Measurements from ENCODE around the gene FEM1B.
A peak's percentile ranks its signal among the peaks of the same experiment; 100 is the strongest.

The FEM1B gene

GRCh38 chr15:68277131-68277602, 378 bp upstream of the FEM1B start:
- H4K20me1 ChIP-seq: peaks cover 32 to 40% (median 39%) of the 10 kb centered on the region in 11 experiments
- peak overlapping the region; percentile 78 to 100 (median 91) for H3K4me2 ChIP-seq
- TF ChIP-seq Cebpa-rat (IDR thresholded peaks at IDR 0.05): no peak
- peak overlapping the region; percentile 78 to 97 (median 94) for H3K4me3 ChIP-seq
- H3K36me3 ChIP-seq: peaks cover 0 to 22% (median 5%) of the 10 kb centered on the region in 11 experiments; a peak in 10 of 22 replicates
- H3K27ac ChIP-seq: peak overlapping the region; percentile 96 to 99 (median 97)
- H3K9me3 ChIP-seq (replicated peaks in 1 of 11): no peaks in the 10 kb centered on the region
- peak overlapping the region; percentile 94 to 99 (median 96) for H3K9ac ChIP-seq
- no peaks in the 10 kb centered on the region for H3K27me3 ChIP-seq
- peaks cover 39 to 58% (median 43%) of the 10 kb centered on the region in 10 experiments for H3K4me1 ChIP-seq

- H4K20me1 ChIP-seq: peaks cover 40 to 51% (median 50%) of the 10 kb centered on the region in 11 experiments
- H3K36me3 ChIP-seq: peaks cover 0 to 27% (median 8%) of the 10 kb centered on the region in 11 experiments; a peak in 15 of 22 replicates
- H3K27ac ChIP-seq: peak overlapping the region; percentile 96 to 99 (median 97)
- peak overlapping the region; percentile 94 to 99 (median 96) for H3K9ac ChIP-seq
- H3K9me3 ChIP-seq (replicated peaks in 1 of 11): peaks cover 0 to 2% (median 0%) of the 10 kb centered on the region in 11 experiments; a peak in 2 of 22 replicates
- peak overlapping the region; percentile 78 to 97 (median 94) for H3K4me3 ChIP-seq
- TF ChIP-seq Cebpa-rat (IDR thresholded peaks at IDR 0.05): no peak
- H3K27me3 ChIP-seq: no peaks in the 10 kb centered on the region
- peak overlapping the region; percentile 90 to 100 (median 94) for H3K4me2 ChIP-seq
- peaks cover 41 to 62% (median 46%) of the 10 kb centered on the region in 10 experiments for H3K4me1 ChIP-seq
Measured at GRCh38 chr15:68278345-68278594, 725 bp downstream of the FEM1B start.

DNA sequence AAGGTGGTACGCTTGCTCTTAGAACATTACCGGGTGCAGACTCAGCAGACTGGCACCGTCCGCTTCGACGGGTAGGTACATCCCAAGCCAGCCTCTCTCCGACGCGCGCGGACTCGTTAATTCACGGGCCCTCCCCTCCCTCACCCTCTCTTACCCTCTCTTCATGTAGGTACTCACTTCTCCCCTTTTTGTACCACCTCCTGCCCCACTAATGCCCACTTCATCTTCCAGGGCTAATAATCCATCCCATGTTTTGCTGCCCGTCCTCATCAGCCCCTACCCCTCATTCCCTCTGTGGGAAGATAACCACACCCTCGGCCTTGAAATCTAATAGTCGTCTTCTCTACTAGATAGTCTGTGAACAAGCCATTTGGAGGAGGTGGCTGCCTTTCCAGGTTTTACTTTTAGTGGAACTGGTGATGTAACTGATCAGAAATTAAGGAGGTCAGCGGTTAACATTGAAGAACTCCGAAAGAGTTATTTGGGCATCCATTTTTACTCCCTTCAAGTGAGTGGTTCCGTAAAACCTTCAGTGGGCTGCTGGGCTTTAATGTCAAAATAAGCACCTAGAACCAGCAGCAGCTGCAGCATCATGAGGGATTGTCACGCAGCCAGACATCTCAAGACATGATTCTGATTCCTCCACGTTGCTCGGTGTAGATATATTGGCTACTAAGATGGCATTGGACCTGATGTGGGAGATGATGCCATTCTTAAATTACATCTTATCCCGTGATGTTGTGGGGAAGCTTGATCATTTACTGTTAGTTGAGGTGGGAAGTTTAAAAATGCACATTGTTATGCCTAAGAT, 1.3 kb downstream of the FEM1B start:
- peaks cover 41 to 68% (median 46%) of the 10 kb centered on the region in 10 experiments for H3K4me1 ChIP-seq
- peak overlapping the region; percentile 90 to 100 (median 94) for H3K4me2 ChIP-seq
- H4K20me1 ChIP-seq: peaks cover 40 to 57% (median 56%) of the 10 kb centered on the region in 11 experiments
- peak overlapping the region; percentile 78 to 97 (median 94) for H3K4me3 ChIP-seq
- peaks cover 2 to 32% (median 11%) of the 10 kb centered on the region in 11 experiments; a peak in 20 of 22 replicates for H3K36me3 ChIP-seq
- peaks cover 0 to 7% (median under 1%) of the 10 kb centered on the region in 11 experiments; a peak in 8 of 22 replicates for H3K9me3 ChIP-seq (replicated peaks in 1 of 11)
- no peaks in the 10 kb centered on the region for H3K27me3 ChIP-seq
- no peak for TF ChIP-seq Cebpa-rat (IDR thresholded peaks at IDR 0.05)
- peak overlapping the region; percentile 94 to 99 (median 96) for H3K9ac ChIP-seq
- H3K27ac ChIP-seq: peak overlapping the region; percentile 96 to 99 (median 97)

DNA sequence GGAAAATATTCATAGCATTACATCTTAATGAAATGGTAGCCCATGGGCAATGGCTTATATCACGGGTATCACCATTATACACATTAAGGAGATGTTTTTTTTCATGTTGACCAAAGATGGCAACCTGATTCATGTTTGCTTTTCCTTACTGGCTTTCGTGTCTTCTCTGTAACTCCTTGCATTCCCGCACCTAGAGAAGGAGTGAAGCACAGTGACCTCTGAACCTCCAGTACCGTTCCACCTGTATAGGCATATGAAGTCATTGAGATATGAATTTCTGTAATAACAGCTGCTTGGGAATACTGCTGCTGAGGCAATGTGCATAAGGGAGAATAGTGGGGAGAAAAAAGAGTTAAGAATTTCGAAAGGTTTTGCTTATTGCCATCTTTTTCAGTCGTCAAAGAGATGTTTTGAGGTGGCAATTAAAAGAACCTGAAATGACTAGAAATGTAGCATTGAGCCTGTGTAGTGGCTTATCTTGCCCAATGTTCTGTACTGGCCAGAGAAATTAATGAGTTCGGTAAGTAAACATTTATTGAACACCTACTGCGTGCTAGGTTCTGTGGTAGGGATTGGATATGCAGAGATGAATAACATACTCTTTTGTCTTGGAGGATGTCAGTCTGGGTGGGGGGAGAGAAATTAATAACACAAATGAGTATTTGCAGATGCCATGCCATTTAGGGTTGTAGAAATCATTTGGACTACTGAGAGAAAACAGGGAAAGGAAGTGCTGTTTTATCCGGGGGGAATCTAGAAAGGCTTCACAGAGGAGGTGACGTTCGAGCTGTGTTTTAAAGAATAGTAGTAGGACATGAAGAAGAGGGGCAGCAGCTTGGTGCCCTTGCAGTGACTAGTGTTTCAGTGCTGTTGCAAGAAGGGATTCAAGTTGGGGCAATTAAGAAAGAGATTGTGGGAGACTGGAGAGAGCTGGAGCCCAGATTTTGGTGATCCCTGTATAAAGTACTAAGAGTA, 2.5 kb downstream of the FEM1B start:
- Histone ChIP-seq H3K4me2 (peak overlapping the region; percentile 90 to 100 (median 94)), H4K20me1 (peaks cover 47 to 69% (median 66%) of the 10 kb centered on the region in 11 experiments), H3K4me1 (peaks cover 41 to 76% (median 46%) of the 10 kb centered on the region in 10 experiments), H3K27ac (peak overlapping the region in 10 of 11 experiments; percentile 6 to 99 (median 97); a peak in 16 of 22 replicates), H3K9ac (peak overlapping the region; percentile 94 to 99 (median 96)), H3K27me3 (no peaks in the 10 kb centered on the region), H3K4me3 (peak overlapping the region; percentile 78 to 97 (median 94)), H3K9me3 (replicated peaks in 1 of 11) (peaks cover 0 to 20% (median 11%) of the 10 kb centered on the region in 11 experiments; a peak in 19 of 22 replicates), H3K36me3 (peaks cover 15 to 45% (median 24%) of the 10 kb centered on the region in 11 experiments)
- TF ChIP-seq Cebpa-rat (IDR thresholded peaks at IDR 0.05): no peak

DNA sequence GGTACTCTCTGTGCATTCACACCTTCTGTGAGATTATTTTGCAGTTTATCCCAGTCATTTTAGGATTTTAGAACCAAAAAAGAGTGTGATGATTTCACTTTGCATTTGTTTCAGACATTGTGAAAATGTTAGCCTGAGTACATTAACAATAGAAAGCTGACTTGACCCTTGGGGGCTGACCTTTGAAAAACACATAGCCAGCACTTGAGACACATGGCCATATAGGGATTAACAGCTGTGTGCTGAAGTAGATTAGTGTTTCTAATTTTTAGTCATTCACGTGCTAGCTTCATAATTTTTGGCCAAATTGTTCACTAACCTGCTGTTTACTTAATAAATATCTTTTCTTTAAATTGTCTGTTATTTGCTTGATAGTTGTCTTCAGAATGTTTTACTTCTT, 3.5 kb downstream of the FEM1B start:
- Histone ChIP-seq H3K4me1 (peaks cover 40 to 76% (median 47%) of the 10 kb centered on the region in 10 experiments), H3K36me3 (peaks cover 22 to 54% (median 32%) of the 10 kb centered on the region in 11 experiments), H3K4me3 (peak overlapping the region; percentile 78 to 97 (median 94); a peak in 14 of 20 replicates), H3K9me3 (replicated peaks in 1 of 11) (peaks cover 0 to 20% (median 12%) of the 10 kb centered on the region in 11 experiments; a peak in 19 of 22 replicates), H3K4me2 (peak overlapping the region; percentile 90 to 100 (median 94)), H3K9ac (peak overlapping the region; percentile 94 to 99 (median 96); a peak in 18 of 22 replicates), H4K20me1 (peaks cover 56 to 79% (median 76%) of the 10 kb centered on the region in 11 experiments), H3K27ac (peak overlapping the region in 4 of 11 experiments; percentile 9 to 97 (median 76); a peak in 6 of 22 replicates), H3K27me3 (no peaks in the 10 kb centered on the region)
- no peak for TF ChIP-seq Cebpa-rat (IDR thresholded peaks at IDR 0.05)

- H3K9me3 ChIP-seq (replicated peaks in 1 of 11): peaks cover 0 to 20% (median 12%) of the 10 kb centered on the region in 11 experiments; a peak in 19 of 22 replicates
- peaks cover 78 to 100% (median 99%) of the 10 kb centered on the region in 11 experiments for H4K20me1 ChIP-seq
- peak overlapping the region in 3 of 11 experiments; percentile 1 to 100 (median 98); a peak in 5 of 22 replicates for H3K4me2 ChIP-seq
- H3K27ac ChIP-seq: no peak overlapping the region
- TF ChIP-seq Cebpa-rat (IDR thresholded peaks at IDR 0.05): no peak
- H3K4me3 ChIP-seq: no peak overlapping the region
- H3K36me3 ChIP-seq: peaks cover 34 to 76% (median 45%) of the 10 kb centered on the region in 11 experiments
- H3K9ac ChIP-seq: no peak overlapping the region
- peaks cover 28 to 89% (median 42%) of the 10 kb centered on the region in 10 experiments for H3K4me1 ChIP-seq
- H3K27me3 ChIP-seq: no peaks in the 10 kb centered on the region
Measured at GRCh38 chr15:68283401-68283800, 5.9 kb downstream of the FEM1B start.

DNA sequence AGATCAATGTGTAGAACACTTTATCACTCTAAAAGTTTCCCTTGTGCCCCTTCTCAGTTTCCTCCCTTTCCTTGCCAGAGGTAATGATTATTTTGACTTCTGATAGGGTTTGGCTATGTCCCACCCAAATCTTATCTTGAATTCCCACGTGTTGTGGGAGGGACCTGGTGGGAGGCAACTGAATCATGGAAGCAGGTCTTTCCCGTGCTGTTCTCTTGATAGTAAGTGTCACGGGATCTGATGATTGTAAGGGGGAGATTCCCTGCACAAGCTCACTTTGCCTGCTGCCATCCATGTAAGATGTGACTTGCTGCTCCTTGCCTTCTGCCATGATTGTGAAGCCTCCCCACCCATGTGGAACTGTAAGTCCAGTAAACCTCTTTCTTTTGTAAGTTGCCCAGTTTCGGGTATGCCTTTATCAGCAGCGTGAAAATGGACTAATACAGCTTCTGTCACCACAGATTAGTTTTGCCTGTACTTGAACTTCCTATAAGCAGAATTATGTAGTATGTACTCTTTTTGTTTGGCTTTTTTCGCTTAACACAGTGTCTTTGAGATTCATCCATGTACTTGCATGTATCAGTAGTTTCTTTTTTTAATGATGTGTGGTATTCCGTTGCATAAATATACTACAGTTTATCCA, 7.2 kb downstream of the FEM1B start:
- Histone ChIP-seq H4K20me1 (peaks cover 78 to 100% (median 99%) of the 10 kb centered on the region in 11 experiments), H3K9ac (no peak overlapping the region), H3K4me2 (peak overlapping the region in 5 of 11 experiments; percentile 26 to 75 (median 50); a peak in 9 of 22 replicates), H3K36me3 (peaks cover 43 to 89% (median 55%) of the 10 kb centered on the region in 11 experiments), H3K27ac (peak overlapping the region in 5 of 11 experiments; percentile 4 to 28 (median 23); a peak in 4 of 22 replicates), H3K9me3 (replicated peaks in 1 of 11) (peaks cover 0 to 20% (median 12%) of the 10 kb centered on the region in 11 experiments; a peak in 19 of 22 replicates), H3K4me1 (peaks cover 26 to 100% (median 38%) of the 10 kb centered on the region in 10 experiments), H3K4me3 (no peak overlapping the region), H3K27me3 (no peaks in the 10 kb centered on the region)
- TF ChIP-seq Cebpa-rat (IDR thresholded peaks at IDR 0.05): no peak

All from BLaER1 treated with 17β-estradiol and CSF1 and Interleukin-3, amounts not matched to agents 10 nM and 100 nM (cell line).